ENCODE data around the gene OLFM2. TPM values are rescaled to one million over a fixed set of nuclear protein-coding genes. Genes with fewer than 3 reads are reported as not detected.

The OLFM2 gene
- total and polyA plus RNA-seq, 2 of the 4 experiments (the other 2 are of a cell fraction) = 2.7 to 5.1 TPM

- H3K27ac ChIP-seq (ENCODE audit: insufficient read depth, low read length) = peak within 1 kb of the TSS; percentile 88
- no peak within 1 kb of the TSS for H3K18ac ChIP-seq (ENCODE audit: low read depth, low read length)
- H3K4ac ChIP-seq (ENCODE audit: low read depth, low read length) = peak within 1 kb of the TSS; percentile 89
- POLR2A ChIA-PET (ENCODE audit: unreplicated experiment) = interaction anchor here (0.6 kb wide), 1 partner anchor 9 kb away, joined by 4 read pairs; the partner anchor contains the start of gene FBXL12
- peak within 1 kb of the TSS; percentile 31 for H2BK5ac ChIP-seq (ENCODE audit: low read depth, low read length, poor library complexity, severe bottlenecking)
- TF ChIP-seq NFE2L2 (IDR thresholded peaks at IDR 0.05; ENCODE audit: low read depth, low read length) (no peak), RAD21 (IDR thresholded peaks at IDR 0.05; ENCODE audit: low read length) (no peak), POLR2A (IDR thresholded peaks at IDR 0.05; ENCODE audit: low read depth, low read length) (peak; percentile 72; the same call in 1 of the 2 replicates), MAZ (IDR thresholded peaks at IDR 0.05; ENCODE audit: borderline replicate concordance, low read depth, low read length) (peak; percentile 31; the same call in 1 of the 2 replicates), CEBPB (IDR thresholded peaks at IDR 0.05; ENCODE audit: low read depth, low read length) (no peak), CTCF (conservative IDR thresholded peaks at IDR 0.05; ENCODE audit: low read depth, low read length) (no peak), MXI1 (IDR thresholded peaks at IDR 0.05; ENCODE audit: borderline replicate concordance, low read depth, low read length) (peak; percentile 56; the same call in 1 of the 2 replicates), SMC3 (IDR thresholded peaks at IDR 0.05; ENCODE audit: low read depth, low read length) (no peak), BHLHE40 (IDR thresholded peaks at IDR 0.05; ENCODE audit: low read depth, low read length) (no peak), USF2 (IDR thresholded peaks at IDR 0.05; ENCODE audit: low read depth, low read length) (0 out of 2 replicates have a peak, but pooled peaks have one; percentile 43)
- H2BK120ac ChIP-seq (ENCODE audit: low read depth, low read length) = no peak within 1 kb of the TSS
- H4K20me1 ChIP-seq (ENCODE audit: insufficient read depth, low read length) = peaks cover 15% of the 10 kb centered on the region; the same call in 1 of the 2 replicates
- H3K14ac ChIP-seq (replicated peaks; ENCODE audit: low read depth, low read length) = peak within 1 kb of the TSS; percentile 90
- dilution Hi-C loops (cut with HindIII; ENCODE audit: low sequenced_read_pairs, unreplicated experiment) = no loop called here
- peak within 1 kb of the TSS; percentile 93 for H3K9ac ChIP-seq (ENCODE audit: low read depth, low read length)
- 0 out of 2 replicates have a peak, but pooled peaks cover 7% of the 10 kb centered on the region for H3K9me1 ChIP-seq (ENCODE audit: insufficient read depth, low read length)
- ATAC-seq (ENCODE audit: low read depth) (peak; percentile 98), DNase-seq (peak; percentile 76)
- H3K79me1 ChIP-seq (ENCODE audit: low read depth in 1 of 2, low read length in 2 of 2) = peaks cover 24 to 68% of the 10 kb centered on the region in 2 experiments
- H3K4me2 ChIP-seq (ENCODE audit: low read depth, low read length) = peak within 1 kb of the TSS; percentile 99
- WGBS, 2 experiments (ENCODE audit: extremely low coverage in 2 of 2, insufficient read length in 1 of 2) = 1% methylated on average over 25 of the region's 62 CpGs; no CpG with 5 or more reads in 1 of the 2 experiments
- BruUV-seq (replicated peaks) = TSS peak; percentile 82
- H3K27me3 ChIP-seq (ENCODE audit: control insufficient read depth, insufficient read depth, low read length) = no peaks in the 10 kb centered on the region
- H3K23ac ChIP-seq (ENCODE audit: low read depth, low read length) = peak within 1 kb of the TSS; percentile 84
- H2BK15ac ChIP-seq (ENCODE audit: low read depth, low read length) = no peak within 1 kb of the TSS
- intact Hi-C loops (cut with micrococcal nuclease) = no loop called here
- no peak within 1 kb of the TSS for H2BK20ac ChIP-seq (ENCODE audit: low read depth, low read length)
- peak within 1 kb of the TSS; percentile 78 for H4K5ac ChIP-seq (ENCODE audit: low read depth, low read length)
- H3K56ac ChIP-seq (ENCODE audit: extremely low read depth, insufficient read depth, low read length) = peak within 1 kb of the TSS; percentile 50
- H2AFZ ChIP-seq (replicated peaks; ENCODE audit: low read length, poor library complexity) = peak within 1 kb of the TSS; percentile 93
- H2AK5ac ChIP-seq (ENCODE audit: low read depth, low read length) = peak within 1 kb of the TSS; percentile 74
- peaks cover 2% of the 10 kb centered on the region; the same call in 1 of the 2 replicates for H3K4me1 ChIP-seq (ENCODE audit: control insufficient read depth, insufficient read depth, low read length)
- in situ Hi-C loops (cut with MboI; ENCODE audit: low sequenced_read_pairs) = no loop called here
- CTCF ChIA-PET = no interaction called here
- peak within 1 kb of the TSS; percentile 74 for H3K4me3 ChIP-seq (ENCODE audit: insufficient read depth, low read depth, low read length)
- H2AK9ac ChIP-seq (replicated peaks; ENCODE audit: low read depth, low read length, poor library complexity) = peak within 1 kb of the TSS; percentile 91
- no peaks in the 10 kb centered on the region for H3K9me3 ChIP-seq (ENCODE audit: control insufficient read depth, insufficient read depth, low read length)
- H3K36me3 ChIP-seq (ENCODE audit: control insufficient read depth, insufficient read depth, low read length) = peaks cover 7% of the 10 kb centered on the region
- peak within 1 kb of the TSS; percentile 2 to 92 for H4K8ac ChIP-seq (ENCODE audit: low read depth in 2 of 2, low read length in 2 of 2)
- peak within 1 kb of the TSS; percentile 72 for H4K91ac ChIP-seq (ENCODE audit: insufficient read depth, low read depth, low read length)
Observed at GRCh38 chr19:9827289-9828238, 108.8 kb downstream of the OLFM2 start, which contains the start of gene UBL5. Gene UBL5, plus strand, starts transcription at chr19:9827918. Its CDS starts 420 bp downstream, at chr19:9828338.
